HepG2 (cell line): ENCODE data around the gene VARS2. TPM values are rescaled to one million over a fixed set of nuclear protein-coding genes. Genes with fewer than 3 reads are reported as not detected.

Source experiments
- DR1 ChIP-seq: sonication (generic); formaldehyde crosslinking; IDR thresholded peaks from 2 replicates; pipeline ENCODE4 v1.8.0; 2021; ENCODE audit warnings: mild to moderate bottlenecking, missing genetic modification reagents, inconsistent platforms
- HNF4A ChIP-seq: sonication (generic); formaldehyde crosslinking; IDR thresholded peaks from 2 replicates; pipeline ENCODE4 v1.4.0; 2020; ENCODE audit warnings: missing genetic modification reagents
- IRF9 ChIP-seq: sonication (generic); formaldehyde crosslinking; IDR thresholded peaks from 2 replicates; pipeline ENCODE4 v1.8.0; 2022; ENCODE audit warnings: missing genetic modification reagents, mild to moderate bottlenecking, borderline replicate concordance
- LBX2 ChIP-seq: sonication (generic); formaldehyde crosslinking; IDR thresholded peaks from 2 replicates; pipeline ENCODE4 v1.5.0; 2020; ENCODE audit warnings: missing genetic modification reagents, mild to moderate bottlenecking, borderline replicate concordance
- PBX2 ChIP-seq: IDR thresholded peaks from 2 replicates; pipeline ENCODE4 v1.6.1; 2016; ENCODE audit warnings: control low read depth
- PCBP1 ChIP-seq: fragments of 200-400 bp; formaldehyde crosslinking; IDR thresholded peaks from 2 replicates; pipeline ENCODE4 v1.6.1; 2017; ENCODE audit warnings: mild to moderate bottlenecking, low read depth, low read length, borderline replicate concordance
- PTBP1 ChIP-seq: fragments of 200-400 bp; formaldehyde crosslinking; IDR thresholded peaks from 2 replicates; pipeline ENCODE4 v1.6.1; 2018; ENCODE audit warnings: low read length, low read depth; ENCODE audit not compliant: poor library complexity, severe bottlenecking
- RXRB ChIP-seq: IDR thresholded peaks from 2 replicates; pipeline ENCODE4 v1.6.1; 2016; ENCODE audit warnings: borderline replicate concordance, missing genetic modification reagents, missing compliant biosample characterization
- SMC3 ChIP-seq: IDR thresholded peaks from 2 replicates; pipeline ENCODE4 v1.6.1; 2011; ENCODE audit warnings: low read length, improper control_type of control experiment
- SNAPC5 ChIP-seq: sonication (generic); formaldehyde crosslinking; IDR thresholded peaks from 2 replicates; pipeline ENCODE4 v1.8.1; 2023; ENCODE audit warnings: mild to moderate bottlenecking, missing genetic modification reagents, borderline replicate concordance
- TERF1 ChIP-seq: sonication (generic); formaldehyde crosslinking; IDR thresholded peaks from 2 replicates; pipeline ENCODE4 v1.8.0; 2022; ENCODE audit warnings: mild to moderate bottlenecking, missing genetic modification reagents, moderate library complexity
- TFAP4 ChIP-seq: sonication (generic); IDR thresholded peaks from 2 replicates; pipeline ENCODE4 v1.6.1; 2016; ENCODE audit warnings: low read depth, borderline replicate concordance
- UBTF ChIP-seq: sonication (generic); formaldehyde crosslinking; IDR thresholded peaks from 2 replicates; pipeline ENCODE4 v1.4.0; 2020; ENCODE audit warnings: mild to moderate bottlenecking, missing genetic modification reagents
- YY1 ChIP-seq: IDR thresholded peaks from 2 replicates; pipeline ENCODE4 v1.6.1; 2011; ENCODE audit warnings: low read length, low read depth, moderate library complexity, mild to moderate bottlenecking; ENCODE audit not compliant: insufficient read depth, insufficient replicate concordance
- ZGPAT ChIP-seq: IDR thresholded peaks from 2 replicates; pipeline ENCODE4 v1.6.1; 2016; ENCODE audit warnings: mild to moderate bottlenecking
- ZIK1 ChIP-seq: sonication (generic); formaldehyde crosslinking; IDR thresholded peaks from 2 replicates; pipeline ENCODE4 v1.5.0; 2020; ENCODE audit warnings: mild to moderate bottlenecking, low read depth, missing genetic modification reagents, borderline replicate concordance
- ZNF343 ChIP-seq: sonication (generic); formaldehyde crosslinking; IDR thresholded peaks from 2 replicates; pipeline ENCODE4 v1.4.0; 2020; ENCODE audit warnings: mild to moderate bottlenecking, missing genetic modification reagents
- ZNF556 ChIP-seq: sonication (generic); formaldehyde crosslinking; IDR thresholded peaks from 2 replicates; pipeline ENCODE4 v1.4.0; 2020; ENCODE audit warnings: mild to moderate bottlenecking, missing genetic modification reagents, borderline replicate concordance
- ZNF891 ChIP-seq: sonication (generic); formaldehyde crosslinking; IDR thresholded peaks from 2 replicates; pipeline ENCODE4 v1.5.0; 2020; ENCODE audit warnings: mild to moderate bottlenecking, missing genetic modification reagents
- polyA plus RNA-seq, 8 experiments: library from polyadenylated mRNA; depleted of rRNA in 3 of 8; stranded (reverse) in 7 of 8; unstranded in 1 of 8; fragments of >200 nt; fragmentation: Illumina TruSeq in 4 of 8; extraction: Trizol in 4 of 8; gene quantifications; 2 replicates each; pipeline versions ENCODE4 v1.2.1 to v1.2.3, GENCODE V29; 2011 to 2016; ENCODE audit warnings: low read depth in 4 of 8, missing spikeins in 1 of 8, mixed read lengths in 1 of 8; ENCODE audit not compliant: insufficient read depth in 1 of 8
- total RNA-seq, 5 experiments: library from RNA; depleted of rRNA; stranded (reverse); fragments of >200 nt; fragmentation: Illumina TruSeq; extraction: Trizol; gene quantifications; 2 replicates each; pipeline ENCODE4 v1.2.3, GENCODE V29; 2016; ENCODE audit warnings: low read depth in 1 of 5

Gene VARS2
- total and polyA plus RNA-seq, 2 of the 13 experiments (the other 11 are each of a cell fraction or from before 2014, with no cell fraction given): 61.8 to 71.8 TPM

- TF ChIP-seq ZGPAT (CRISPR knock-in tag) (peak; percentile 92), ZIK1 (CRISPR knock-in tag) (no peak), YY1 (peak; percentile 77), PCBP1 (peak; percentile 97), TFAP4 (peak; percentile 69; the same call in 1 of the 2 replicates), LBX2 (CRISPR knock-in tag) (no peak), DR1 (CRISPR knock-in tag) (no peak), ZNF343 (CRISPR knock-in tag) (0 out of 2 replicates have a peak, but pooled peaks have one; percentile 70), PBX2 (CRISPR knock-in tag) (peak; percentile 39; the same call in 1 of the 2 replicates), RXRB (CRISPR knock-in tag) (peak; percentile 72), IRF9 (CRISPR knock-in tag) (peak; percentile 66; the same call in 1 of the 2 replicates), SNAPC5 (CRISPR knock-in tag) (0 out of 2 replicates have a peak, but pooled peaks have one; percentile 70), SMC3 (no peak), ZNF556 (CRISPR knock-in tag) (peak; percentile 97), HNF4A (CRISPR knock-in tag) (no peak), ZNF891 (CRISPR knock-in tag) (peak; percentile 57; the same call in 1 of the 2 replicates), UBTF (CRISPR knock-in tag) (peak; percentile 85), TERF1 (CRISPR knock-in tag) (no peak), PTBP1 (peak; percentile 93)
Measured at GRCh38 chr6:30907758-30908591, 6.1 kb upstream of the VARS2 start, which contains the start of gene GTF2H4 (continued).
